Stimulated activated CD8-positive, alpha-beta memory T cell treated with anti-CD3 and anti-CD28 coated beads, Interleukin-12 subunit alpha, Interleukin-12 subunit beta, amount 100 ng/mL, for 24 hours (primary cell): ENCODE results near the gene DPYSL4.

Experiments
- DNase-seq: peaks from one replicate; pipeline ENCODE4 v3.0.0-alpha.2; 2020; ENCODE audit errors: extremely low read depth

Gene DPYSL4

GRCh38 chr10:132186488-132187429, at the start of gene DPYSL4:
Gene DPYSL4, plus strand, starts transcription at chr10:132186948. Its CDS starts 116 bp downstream, at chr10:132187064.
- DNase-seq, result no peak

DNA sequence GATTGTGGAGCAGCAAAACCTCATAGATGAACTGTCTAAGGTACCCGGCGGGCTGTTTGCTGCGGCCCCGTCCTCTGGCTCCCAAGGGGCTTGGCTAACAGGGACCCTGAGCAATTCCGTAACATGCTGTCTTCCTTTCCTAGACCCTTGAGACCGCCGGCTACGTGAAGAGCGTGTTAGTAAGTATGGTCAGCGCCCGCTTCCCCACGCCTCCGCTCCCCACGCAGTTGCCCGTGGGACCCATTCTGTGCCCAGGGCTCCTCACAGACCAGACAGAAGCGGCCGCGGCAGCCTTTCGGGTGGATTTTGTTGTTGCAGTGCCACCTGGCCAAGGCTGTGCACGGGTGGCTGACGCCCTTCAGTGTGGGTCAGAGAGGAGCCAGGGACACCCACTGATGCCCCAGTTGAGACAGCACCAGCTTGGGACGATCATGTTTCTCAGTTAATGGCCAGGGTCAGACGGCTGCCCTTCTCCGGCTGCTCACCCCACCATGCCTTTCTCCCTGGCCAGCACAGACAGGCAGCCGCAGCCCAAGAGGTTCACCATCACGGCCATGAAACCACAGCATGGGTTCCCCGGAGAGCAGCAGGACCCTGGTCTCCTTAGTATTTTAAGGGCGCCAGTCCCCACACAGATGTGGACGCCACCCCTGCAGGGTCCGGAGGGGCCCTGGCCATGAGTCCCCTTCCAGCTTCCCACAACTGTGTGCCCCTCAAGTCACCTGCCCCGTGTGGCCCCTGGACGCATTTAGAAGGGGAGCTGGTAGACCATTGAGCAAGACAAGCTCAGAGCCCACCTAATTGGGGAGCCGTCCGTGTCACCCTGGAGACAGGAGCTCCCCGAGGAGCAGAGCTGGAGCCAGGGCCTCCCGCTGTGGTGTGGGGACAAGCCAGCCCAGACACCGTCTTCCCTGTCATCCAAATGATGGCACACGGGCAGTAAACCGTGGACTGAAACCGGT, 49.4 kb upstream of the DPYSL4 start:
- DNase-seq, result no peak

DNA sequence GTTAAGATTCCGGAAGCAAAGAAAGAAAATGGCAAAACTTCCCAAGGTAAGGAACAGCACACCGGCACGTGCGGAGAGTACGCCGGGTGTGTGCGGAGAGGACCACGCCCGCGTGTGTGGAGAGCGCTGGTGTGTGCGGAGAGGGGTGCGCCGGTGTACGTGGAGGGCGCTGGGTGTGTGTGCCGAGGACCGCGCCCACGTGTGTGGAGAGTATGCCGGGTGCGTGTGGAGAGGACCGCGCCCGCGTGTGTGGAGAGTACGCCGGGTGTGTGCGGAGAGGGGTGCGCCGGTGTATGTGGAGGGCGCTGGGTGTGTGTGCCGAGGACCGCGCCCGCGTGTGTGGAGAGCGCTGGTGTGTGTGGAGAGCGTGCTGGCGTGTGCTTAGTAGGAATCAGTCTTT, 48.6 kb upstream of the DPYSL4 start:
- no peak for DNase-seq

DNA sequence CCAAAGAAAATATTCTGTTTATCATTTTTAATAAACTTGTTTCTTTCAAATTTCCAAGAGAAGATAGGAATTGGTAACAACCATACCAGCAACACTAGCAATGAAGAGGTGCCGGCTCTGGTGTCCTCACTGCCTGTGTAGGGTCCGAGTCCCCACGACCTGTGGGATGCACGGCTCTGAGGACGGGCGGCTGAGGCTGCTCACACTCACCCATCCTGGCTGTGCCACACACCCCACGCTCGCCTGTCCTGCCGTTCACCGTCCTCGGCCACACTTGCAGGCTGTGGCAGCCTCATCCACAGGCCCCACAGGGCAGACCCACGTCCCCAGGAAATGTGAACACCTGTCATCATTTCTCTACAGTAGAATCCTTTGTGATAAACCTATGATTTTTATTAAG, 48.2 kb upstream of the DPYSL4 start:
- DNase-seq, result no peak

DNA sequence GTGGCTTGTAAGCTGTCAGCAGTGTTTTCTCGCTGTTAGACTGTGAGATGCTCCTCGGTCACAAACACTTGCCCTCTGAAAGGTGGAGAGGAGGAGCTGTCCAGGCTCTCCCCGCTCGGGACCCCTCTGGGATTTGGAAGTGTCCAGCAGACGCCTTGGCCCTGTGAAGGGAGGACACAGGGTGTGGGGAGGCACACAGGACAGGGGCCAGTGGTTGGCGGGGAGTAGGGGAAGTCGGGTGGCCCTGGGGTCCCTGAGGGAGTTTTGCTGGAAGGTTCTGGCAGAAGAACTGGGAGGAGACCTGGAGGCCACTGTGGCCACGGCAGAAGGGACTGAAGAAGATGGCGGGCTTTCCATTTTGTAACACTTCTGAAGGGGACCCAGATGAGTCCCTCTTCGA, 47.2 kb upstream of the DPYSL4 start:
- no peak for DNase-seq

DNA sequence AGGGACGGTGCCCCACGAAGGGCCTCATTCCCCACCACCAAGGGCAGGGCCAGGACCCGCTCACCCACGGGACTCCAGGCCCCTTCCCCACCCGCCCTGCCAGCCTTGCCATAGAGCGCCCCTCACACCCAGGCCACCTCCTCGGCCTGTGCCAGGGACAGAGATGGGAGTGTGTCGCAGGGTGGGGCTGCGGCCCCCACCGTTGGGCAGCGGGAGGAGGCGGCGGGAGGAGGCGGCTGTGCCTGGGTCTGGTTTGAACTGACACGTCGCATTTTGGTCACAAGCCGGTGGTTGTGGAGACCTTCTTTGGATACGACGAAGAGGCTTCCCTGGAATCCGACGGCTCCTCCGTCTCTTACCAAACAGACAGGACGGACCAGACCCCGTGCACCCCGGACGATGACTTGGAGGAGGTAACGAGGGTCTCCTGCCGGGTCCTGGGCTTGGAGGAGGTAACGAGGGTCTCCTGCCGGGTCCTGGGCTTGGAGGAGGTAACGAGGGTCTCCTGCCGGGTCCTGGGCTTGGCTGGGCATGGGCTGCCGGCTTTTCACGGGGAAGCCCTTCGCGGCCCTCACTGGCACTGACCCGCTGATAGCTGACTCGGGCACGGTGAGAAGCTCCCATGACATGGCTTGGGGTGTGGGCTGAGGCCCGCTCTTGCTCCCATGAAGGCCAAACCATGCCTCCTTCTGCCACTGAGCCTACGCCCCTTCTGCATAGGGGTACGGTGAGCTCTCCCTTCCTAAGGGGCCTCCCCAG, 46.4 kb upstream of the DPYSL4 start:
- no peak for DNase-seq

DNA sequence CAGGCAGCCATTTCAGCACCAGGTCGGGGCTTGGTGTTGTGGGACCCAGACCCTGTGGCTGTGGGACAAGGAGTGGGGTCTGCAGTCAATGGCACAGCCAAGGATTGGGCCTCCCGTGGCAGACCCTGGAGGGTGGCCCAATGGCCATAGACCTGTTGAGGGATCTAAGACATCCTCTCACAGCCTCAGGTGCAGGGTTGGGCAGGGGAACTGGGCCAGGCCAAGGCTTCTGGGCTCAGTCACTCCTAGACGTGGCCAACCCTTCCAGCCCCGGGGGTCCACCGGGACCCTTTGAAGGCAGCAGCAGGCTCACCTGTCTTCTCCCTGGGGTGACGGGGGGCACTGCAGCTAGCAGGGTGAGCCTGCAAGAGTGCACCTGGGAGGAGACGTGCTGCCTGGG, 45.7 kb upstream of the DPYSL4 start:
- no peak for DNase-seq

- DNase-seq, result no peak
These were observed 45.0 kb upstream of the DPYSL4 start for GRCh38 chr10:132141526-132142395.

GRCh38 chr10:132142396-132143161, 44.2 kb upstream of the DPYSL4 start:
- DNase-seq, result no peak

DNA sequence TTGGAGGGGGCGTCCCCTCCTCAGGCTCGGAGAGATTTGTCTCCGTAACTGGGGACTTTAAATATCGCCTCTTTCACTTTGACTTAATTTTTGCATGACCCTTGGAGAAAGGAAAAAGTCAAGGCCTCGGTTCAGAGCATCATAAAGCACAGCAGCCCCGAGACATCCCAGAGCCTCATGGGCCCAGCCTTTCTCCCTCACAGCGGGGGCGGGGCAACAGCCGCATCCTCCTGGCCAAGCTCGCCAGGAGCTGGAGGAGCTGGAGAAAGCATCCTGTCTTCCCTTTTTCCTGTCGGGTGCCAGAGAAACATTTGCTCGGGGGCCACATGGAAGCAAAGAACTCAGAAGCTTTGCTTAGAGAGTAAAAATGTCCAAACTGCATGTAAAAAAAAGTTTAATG, 43.6 kb upstream of the DPYSL4 start:
- no peak for DNase-seq

DNA sequence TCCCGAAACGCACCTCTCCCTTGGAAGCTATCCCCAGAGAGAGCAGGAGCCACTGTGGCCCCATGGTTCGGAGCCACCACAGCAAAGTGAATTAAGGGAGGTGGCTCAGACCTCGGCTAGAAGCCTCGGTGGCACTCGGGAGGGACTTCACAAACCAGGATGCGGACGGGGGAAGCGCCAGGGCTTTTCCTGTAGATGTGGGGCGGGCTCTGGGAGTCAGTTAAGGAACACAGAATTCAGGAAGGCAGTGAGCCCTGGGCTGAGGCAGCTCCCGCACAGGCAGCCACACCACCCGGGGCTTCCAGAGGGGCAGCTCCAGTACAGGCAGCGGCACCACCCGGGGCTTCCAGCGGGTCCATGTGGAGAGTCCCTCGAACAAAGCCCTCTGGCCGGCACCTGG, 42.7 kb upstream of the DPYSL4 start:
- no peak for DNase-seq

- no peak for DNase-seq
These were observed 41.7 kb upstream of the DPYSL4 start for GRCh38 chr10:132145002-132145401.

- DNase-seq, result no peak
These were observed 41.1 kb upstream of the DPYSL4 start for GRCh38 chr10:132145521-132146185.

DNA sequence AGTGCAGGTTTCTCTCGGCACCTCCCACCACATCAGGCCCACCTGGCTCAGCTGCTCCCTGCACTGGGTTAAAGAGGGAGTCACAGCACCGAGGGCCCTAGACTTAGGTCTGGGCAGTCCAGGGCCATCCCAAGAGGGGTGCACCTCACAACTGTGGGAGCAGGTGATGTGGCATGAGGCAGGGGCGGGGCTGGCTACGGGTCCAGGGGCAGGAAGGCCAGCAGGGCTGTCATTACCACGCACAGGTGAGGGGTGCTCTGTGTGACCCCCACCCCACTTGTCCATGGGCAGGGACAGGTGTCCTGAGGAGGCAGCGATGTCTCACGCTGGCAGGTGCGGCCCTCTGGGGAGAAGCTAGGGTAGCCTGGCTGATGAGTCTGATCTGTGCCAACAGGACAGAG, 40.5 kb upstream of the DPYSL4 start:
- DNase-seq, result no peak

DNA sequence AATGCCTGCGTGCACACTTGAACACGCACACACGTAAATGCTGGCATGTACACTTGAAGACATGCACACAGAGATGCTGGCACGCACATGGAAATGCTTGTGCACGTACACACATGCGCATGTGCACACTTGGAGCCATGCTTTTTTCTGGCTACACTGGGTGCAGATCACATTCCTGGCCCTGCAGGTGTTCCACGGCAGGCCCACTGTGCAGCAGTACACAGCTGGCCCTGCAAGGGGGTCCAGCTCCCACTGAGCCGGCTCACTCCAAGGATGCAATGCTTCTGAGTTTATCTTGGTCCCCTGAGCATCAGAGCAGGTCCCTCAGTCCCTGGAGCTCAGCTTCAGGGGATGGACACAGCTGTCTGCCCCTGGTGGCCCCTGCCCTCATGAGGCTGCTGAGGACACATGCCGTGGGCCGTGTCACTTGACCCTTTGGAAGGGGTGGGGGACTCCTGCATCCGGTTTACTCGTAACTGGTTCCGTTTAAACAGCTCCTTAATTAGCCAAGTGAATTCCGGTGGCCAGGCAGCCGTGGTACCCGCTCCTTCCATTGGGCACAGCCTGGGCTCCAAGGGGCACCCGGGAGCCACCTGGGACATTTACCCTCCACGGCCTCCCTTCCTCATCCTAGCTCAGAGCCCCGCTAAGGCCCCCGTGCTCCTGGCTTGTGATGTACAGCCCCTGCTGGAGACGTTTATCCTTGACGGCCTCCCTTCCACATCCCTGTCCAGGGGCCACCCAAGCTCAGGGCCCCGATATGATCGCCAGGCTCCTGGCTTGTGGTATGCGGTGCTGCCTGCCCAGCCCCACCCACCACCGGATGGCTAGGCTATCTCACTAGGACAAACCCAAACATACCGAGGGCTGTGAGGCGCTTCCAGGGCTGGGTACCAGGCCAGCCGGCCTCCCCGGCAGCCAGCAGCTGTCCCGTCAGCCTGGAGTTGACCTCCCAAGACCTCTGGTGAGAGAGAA, 39.5 kb upstream of the DPYSL4 start:
- no peak for DNase-seq

GRCh38 chr10:132148261-132149251, 38.2 kb upstream of the DPYSL4 start:
- no peak for DNase-seq

GRCh38 chr10:132149271-132149670, 37.5 kb upstream of the DPYSL4 start:
- DNase-seq, result no peak
